Measurements from ENCODE around the gene KRTAP10-12. TPM values are rescaled to one million over a fixed set of nuclear protein-coding genes. Genes with fewer than 3 reads are reported as not detected.

The KRTAP10-12 gene
- total and polyA plus RNA-seq, 2 of the 4 experiments (the other 2 are of a cell fraction) = not detected

Small RNA genes within 50 kb of the gene (microRNA-seq; reads per million reads assigned to microRNA genes)
- gene KRTAP12-6P (ENCODE audit: insufficient read depth, insufficient read length) = not detected

Small RNA genes within 50 kb of the gene (small RNA-seq; reads per million reads assigned to genes)
- 0 reads per million in 5 experiments for gene KRTAP12-6P

Other genes with a start within 250 kb of the KRTAP10-12 start
- gene LRRC3, start 241.7 kb upstream of the KRTAP10-12 start, total RNA-seq (2012; rRNA removed) = under 0.01 TPM in 2 replicates
- 0.38 and 0.53 TPM in 2 replicates for gene LRRC3, start 241.7 kb upstream of the KRTAP10-12 start, polyA plus RNA-seq (2012; rRNA removed)
- not detected in 2 replicates for gene KRTAP10-1, start 157.0 kb upstream of the KRTAP10-12 start, total RNA-seq (2012; rRNA removed)
- not detected in 2 replicates for gene KRTAP10-1, start 157.0 kb upstream of the KRTAP10-12 start, polyA plus RNA-seq (2012; rRNA removed)
- not detected in 2 replicates for gene KRTAP10-2, start 145.7 kb upstream of the KRTAP10-12 start, total RNA-seq (2012; rRNA removed)
- not detected in 2 replicates for gene KRTAP10-2, start 145.7 kb upstream of the KRTAP10-12 start, polyA plus RNA-seq (2012; rRNA removed)
- not detected in 2 replicates for gene KRTAP10-3, start 138.4 kb upstream of the KRTAP10-12 start, total RNA-seq (2012; rRNA removed)
- gene KRTAP10-3, start 138.4 kb upstream of the KRTAP10-12 start, polyA plus RNA-seq (2012; rRNA removed) = not detected in 2 replicates
- not detected in 2 replicates for gene KRTAP10-4, start 123.4 kb upstream of the KRTAP10-12 start, total RNA-seq (2012; rRNA removed)
- gene KRTAP10-4, start 123.4 kb upstream of the KRTAP10-12 start, polyA plus RNA-seq (2012; rRNA removed) = not detected in 2 replicates
- gene KRTAP10-5, start 116.6 kb upstream of the KRTAP10-12 start, total RNA-seq (2012; rRNA removed) = not detected in 2 replicates
- not detected in 2 replicates for gene KRTAP10-5, start 116.6 kb upstream of the KRTAP10-12 start, polyA plus RNA-seq (2012; rRNA removed)
- not detected in 2 replicates for gene KRTAP10-6, start 104.7 kb upstream of the KRTAP10-12 start, total RNA-seq (2012; rRNA removed)
- gene KRTAP10-6, start 104.7 kb upstream of the KRTAP10-12 start, polyA plus RNA-seq (2012; rRNA removed) = not detected in 2 replicates
- not detected in 2 replicates for gene KRTAP10-7, start 96.6 kb upstream of the KRTAP10-12 start, total RNA-seq (2012; rRNA removed)
- not detected in 2 replicates for gene KRTAP10-7, start 96.6 kb upstream of the KRTAP10-12 start, polyA plus RNA-seq (2012; rRNA removed)
- gene KRTAP10-8, start 85.1 kb upstream of the KRTAP10-12 start, total RNA-seq (2012; rRNA removed) = not detected in 2 replicates
- not detected in 2 replicates for gene KRTAP10-8, start 85.1 kb upstream of the KRTAP10-12 start, polyA plus RNA-seq (2012; rRNA removed)
- not detected in 2 replicates for gene KRTAP10-9, start 70.1 kb upstream of the KRTAP10-12 start, total RNA-seq (2012; rRNA removed)
- gene KRTAP10-9, start 70.1 kb upstream of the KRTAP10-12 start, polyA plus RNA-seq (2012; rRNA removed) = not detected in 2 replicates
- gene KRTAP10-10, start 59.8 kb upstream of the KRTAP10-12 start, total RNA-seq (2012; rRNA removed) = not detected in 2 replicates
- gene KRTAP10-10, start 59.8 kb upstream of the KRTAP10-12 start, polyA plus RNA-seq (2012; rRNA removed) = not detected in 2 replicates
- gene KRTAP10-11, start 50.8 kb upstream of the KRTAP10-12 start, total RNA-seq (2012; rRNA removed) = not detected in 2 replicates
- not detected in 2 replicates for gene KRTAP10-11, start 50.8 kb upstream of the KRTAP10-12 start, polyA plus RNA-seq (2012; rRNA removed)
- gene KRTAP12-4, start 42.5 kb upstream of the KRTAP10-12 start, total RNA-seq (2012; rRNA removed) = not detected in 2 replicates
- not detected in 2 replicates for gene KRTAP12-4, start 42.5 kb upstream of the KRTAP10-12 start, polyA plus RNA-seq (2012; rRNA removed)
- gene KRTAP12-3, start 39.2 kb upstream of the KRTAP10-12 start, total RNA-seq (2012; rRNA removed) = not detected in 2 replicates
- not detected in 2 replicates for gene KRTAP12-3, start 39.2 kb upstream of the KRTAP10-12 start, polyA plus RNA-seq (2012; rRNA removed)
- not detected in 2 replicates for gene KRTAP12-2, start 30.2 kb upstream of the KRTAP10-12 start, total RNA-seq (2012; rRNA removed)
- gene KRTAP12-2, start 30.2 kb upstream of the KRTAP10-12 start, polyA plus RNA-seq (2012; rRNA removed) = not detected in 2 replicates
- not detected in 2 replicates for gene KRTAP12-1, start 15.0 kb upstream of the KRTAP10-12 start, total RNA-seq (2012; rRNA removed)
- gene KRTAP12-1, start 15.0 kb upstream of the KRTAP10-12 start, polyA plus RNA-seq (2012; rRNA removed) = not detected in 2 replicates
- not detected in 2 replicates for gene TSPEAR, start 14.4 kb downstream of the KRTAP10-12 start, total RNA-seq (2012; rRNA removed)
- not detected in 2 replicates for gene TSPEAR, start 14.4 kb downstream of the KRTAP10-12 start, polyA plus RNA-seq (2012; rRNA removed)
- 65.4 and 75.8 TPM in 2 replicates for gene UBE2G2, start 104.6 kb downstream of the KRTAP10-12 start, total RNA-seq (2012; rRNA removed)
- gene UBE2G2, start 104.6 kb downstream of the KRTAP10-12 start, polyA plus RNA-seq (2012; rRNA removed) = 81.9 and 91.7 TPM in 2 replicates
- 64.9 and 103 TPM in 2 replicates for gene SUMO3, start 120.9 kb downstream of the KRTAP10-12 start, total RNA-seq (2012; rRNA removed)
- 101 and 104 TPM in 2 replicates for gene SUMO3, start 120.9 kb downstream of the KRTAP10-12 start, polyA plus RNA-seq (2012; rRNA removed)
- gene PTTG1IP, start 176.5 kb downstream of the KRTAP10-12 start, total RNA-seq (2012; rRNA removed) = 194 and 230 TPM in 2 replicates
- gene PTTG1IP, start 176.5 kb downstream of the KRTAP10-12 start, polyA plus RNA-seq (2012; rRNA removed) = 156 and 167 TPM in 2 replicates
- gene ITGB2, start 223.7 kb downstream of the KRTAP10-12 start, total RNA-seq (2012; rRNA removed) = not detected in 2 replicates
- gene ITGB2, start 223.7 kb downstream of the KRTAP10-12 start, polyA plus RNA-seq (2012; rRNA removed) = 0.14 TPM in 1 of 2 replicates, not detected in the other
- gene SLX9, start 242.9 kb downstream of the KRTAP10-12 start, total RNA-seq (2012; rRNA removed) = 10.4 and 17.5 TPM in 2 replicates
- gene SLX9, start 242.9 kb downstream of the KRTAP10-12 start, polyA plus RNA-seq (2012; rRNA removed) = 21.7 and 27.4 TPM in 2 replicates